T-helper 1 cell treated with Interleukin-12 subunit alpha and Interleukin-12 subunit beta and Interleukin-4 antibody, amounts not matched to agents 30 ng/mL and 1 ng/mL, for 36 hours (primary cell): ENCODE data around the gene TRMT1. TPM values are rescaled to one million over a fixed set of nuclear protein-coding genes. Genes with fewer than 3 reads are reported as not detected.

Source experiments
- intact Hi-C: fragments of 100-400 bp; cut with micrococcal nuclease; formaldehyde crosslinking; loops from one replicate; pipeline ENCODE4 v1.15.1; 2024
- total RNA-seq: library from RNA; stranded (reverse); gene quantifications from 2 replicates; pipeline ENCODE4 v1.2.3, GENCODE V29; 2022

The TRMT1 gene
- total RNA-seq, 1 donor from 2014 or later = 66.5 TPM

DNA sequence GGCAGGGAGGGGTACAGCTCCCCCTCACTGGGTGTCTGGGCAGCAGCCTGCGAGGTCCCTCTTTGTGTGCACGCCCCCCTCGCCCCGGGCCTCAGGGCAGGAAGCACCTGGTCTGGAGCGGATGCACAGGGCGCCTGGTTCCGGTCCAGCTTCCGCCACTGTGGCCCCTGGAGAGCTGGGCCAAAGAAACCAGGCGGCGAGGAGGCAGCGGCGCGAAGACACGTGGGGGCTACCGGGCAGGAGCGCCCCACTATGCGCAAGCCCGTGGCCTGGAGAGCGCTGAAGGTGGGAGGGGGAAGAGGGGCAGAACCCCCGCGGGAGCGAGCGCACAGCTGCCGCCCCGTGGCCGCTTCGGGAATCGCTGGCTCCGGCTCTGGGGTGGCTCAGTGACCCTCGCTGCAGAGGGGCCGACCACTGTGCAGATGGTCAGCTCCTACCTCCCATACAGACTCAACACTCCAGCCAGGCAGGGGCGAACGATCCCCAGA, 12.1 kb downstream of the TRMT1 start:
- intact Hi-C loops = loop anchor here (1.0 to 5.0 kb wide), 3 partner anchors 46 to 212 kb away; partner anchors contain the start of genes GCDH, IER2 and STX10

DNA sequence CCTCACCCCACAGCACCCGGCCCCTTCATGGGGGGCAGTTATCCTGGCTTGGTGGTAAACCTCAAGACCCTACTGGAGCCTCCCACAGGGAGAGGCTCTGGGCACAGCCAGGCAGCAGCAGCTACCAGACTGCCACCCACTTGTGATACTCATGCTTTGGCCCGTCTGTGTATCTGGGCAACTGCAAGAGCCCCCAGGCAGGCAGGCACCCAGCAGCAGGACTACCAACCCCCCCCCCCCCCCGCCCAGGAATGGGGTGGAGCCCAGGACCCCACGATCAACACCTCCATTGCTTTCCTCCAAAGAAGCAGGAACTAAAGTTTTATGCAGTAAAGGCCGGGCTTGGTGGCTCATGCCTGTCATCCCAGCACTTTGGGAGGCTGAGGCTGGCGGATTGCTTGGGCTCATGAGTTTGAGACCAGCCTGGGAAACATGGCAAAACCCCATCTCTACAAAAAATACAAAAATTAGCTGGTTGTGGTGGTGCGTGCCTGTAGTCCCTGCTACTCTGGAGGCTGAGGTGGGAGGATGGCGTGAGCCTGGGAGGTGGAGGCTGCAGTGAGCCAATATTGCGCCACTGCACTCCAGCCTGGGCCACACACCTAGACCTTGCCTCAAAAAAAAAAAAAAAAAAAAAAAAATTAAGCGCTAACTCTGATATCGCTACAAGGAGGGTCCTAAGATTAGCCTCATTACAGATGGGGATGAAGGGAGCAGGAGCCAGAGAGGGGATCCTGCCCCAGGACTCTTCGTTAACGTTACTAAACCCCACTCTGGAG, 12.8 kb downstream of the TRMT1 start:
- intact Hi-C loops = loop anchor here (1.0 to 5.0 kb wide), 3 partner anchors 47 to 211 kb away; partner anchors contain the start of genes GCDH, IER2 and STX10

DNA sequence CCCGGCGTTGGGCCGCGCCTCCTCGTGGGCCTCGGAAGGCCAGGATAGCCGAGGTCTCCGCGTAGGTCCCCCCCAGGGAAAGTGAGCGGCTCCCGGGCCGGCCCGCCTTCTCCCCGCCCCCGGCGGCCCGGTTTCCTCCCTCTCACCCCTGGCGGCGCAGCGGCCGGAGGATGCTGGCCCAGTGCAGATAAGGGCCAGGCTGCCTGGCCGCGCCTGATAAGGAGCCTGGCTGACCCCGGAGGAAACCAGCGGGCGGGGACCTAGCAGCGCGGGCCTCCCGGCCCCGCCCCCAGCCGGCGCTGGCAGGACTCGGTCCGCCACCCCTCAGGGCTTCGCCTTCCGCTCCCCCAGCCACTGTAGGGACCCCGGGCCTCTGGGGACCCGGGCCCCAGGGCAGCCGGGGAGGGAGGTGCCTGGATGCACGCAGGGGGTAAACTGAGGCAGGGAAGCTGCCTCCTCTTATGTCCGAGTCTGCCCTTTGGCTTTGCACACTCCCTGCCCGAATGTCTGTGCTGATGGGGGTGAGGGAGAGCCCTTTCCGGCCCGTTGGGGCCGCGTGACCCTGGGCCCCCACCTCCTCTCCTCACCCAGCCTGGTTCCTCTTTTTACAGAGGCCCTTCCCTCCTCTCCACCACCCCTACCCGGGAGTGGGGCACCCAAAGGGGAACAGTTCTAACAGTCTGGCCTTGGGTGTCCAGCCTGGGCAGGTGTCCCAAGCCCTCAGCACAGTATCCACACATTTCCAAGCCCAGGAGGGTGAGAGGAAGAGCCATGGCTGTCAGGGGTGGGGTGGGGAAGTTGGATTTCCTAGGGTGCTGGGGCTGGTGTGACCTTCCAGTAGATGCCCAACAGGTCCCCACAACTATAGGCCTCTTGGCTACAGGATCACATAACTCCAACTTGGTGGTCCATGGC, 13.6 kb downstream of the TRMT1 start, which contains the start of gene LYL1:
TSS of gene LYL1 (minus strand) at position 193 of the 915 bp plus-strand sequence. CDS start 1,687 bp downstream, outside the sequence.
- intact Hi-C loops = loop anchor here (5.0 kb wide), 1 partner anchor 211 kb away; the partner anchor contains the start of gene GCDH

DNA sequence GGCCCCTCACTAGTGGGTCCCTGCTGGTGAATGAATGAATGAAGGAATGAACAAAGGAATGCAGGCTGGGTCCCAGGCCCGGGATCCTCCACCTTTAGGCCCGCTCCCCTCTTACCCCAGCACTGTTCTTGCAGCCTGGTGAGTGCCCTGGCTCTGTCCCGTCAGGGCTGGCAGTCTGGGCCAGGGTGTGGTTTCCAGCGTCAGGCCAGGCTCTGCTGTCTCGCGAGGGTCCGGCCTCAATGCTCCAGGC, 14.2 kb downstream of the TRMT1 start:
- intact Hi-C loops = loop anchor here (5.0 kb wide), 1 partner anchor 210 kb away; the partner anchor contains the start of gene GCDH

DNA sequence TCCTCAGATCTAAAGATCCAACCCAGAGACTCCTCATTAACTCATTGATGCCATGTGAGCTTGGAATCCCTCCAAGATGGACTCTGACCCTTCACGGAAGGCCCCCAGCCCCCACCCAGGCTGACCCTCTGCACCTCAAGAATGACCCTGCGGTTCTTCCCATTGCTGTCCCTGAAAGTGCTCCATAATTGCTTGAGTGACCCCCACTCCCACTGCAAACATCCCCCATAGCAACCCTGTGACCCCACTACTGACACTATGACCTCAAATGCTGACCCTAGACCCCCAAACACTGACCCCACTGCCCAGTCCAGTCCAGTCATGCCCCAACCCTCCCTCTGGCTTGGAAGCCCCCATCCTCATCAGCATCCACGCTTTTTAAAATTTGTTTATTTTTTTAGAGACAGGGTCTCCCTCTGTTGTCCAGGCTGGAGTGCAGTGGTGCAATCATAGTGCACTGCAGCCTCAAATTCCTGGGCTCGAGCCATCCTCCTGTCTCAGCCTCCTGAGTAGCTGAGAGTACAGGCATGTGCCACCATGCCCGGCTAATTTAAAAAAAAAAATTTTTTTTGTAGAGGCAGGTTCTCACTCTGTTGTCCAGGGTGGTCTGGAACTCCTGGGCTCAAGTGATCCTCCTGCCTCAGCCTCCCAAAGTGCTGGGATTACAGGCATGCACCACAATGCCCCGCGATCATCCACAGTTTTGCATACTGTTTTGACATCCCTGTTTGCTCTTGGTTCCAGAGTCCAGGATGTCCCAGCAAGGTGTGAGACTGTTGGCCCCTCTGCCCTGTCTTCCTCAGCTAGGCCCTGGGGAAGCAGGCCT, 14.7 kb downstream of the TRMT1 start:
- intact Hi-C loops = loop anchor here (5.0 kb wide), 1 partner anchor 210 kb away; the partner anchor contains the start of gene GCDH

DNA sequence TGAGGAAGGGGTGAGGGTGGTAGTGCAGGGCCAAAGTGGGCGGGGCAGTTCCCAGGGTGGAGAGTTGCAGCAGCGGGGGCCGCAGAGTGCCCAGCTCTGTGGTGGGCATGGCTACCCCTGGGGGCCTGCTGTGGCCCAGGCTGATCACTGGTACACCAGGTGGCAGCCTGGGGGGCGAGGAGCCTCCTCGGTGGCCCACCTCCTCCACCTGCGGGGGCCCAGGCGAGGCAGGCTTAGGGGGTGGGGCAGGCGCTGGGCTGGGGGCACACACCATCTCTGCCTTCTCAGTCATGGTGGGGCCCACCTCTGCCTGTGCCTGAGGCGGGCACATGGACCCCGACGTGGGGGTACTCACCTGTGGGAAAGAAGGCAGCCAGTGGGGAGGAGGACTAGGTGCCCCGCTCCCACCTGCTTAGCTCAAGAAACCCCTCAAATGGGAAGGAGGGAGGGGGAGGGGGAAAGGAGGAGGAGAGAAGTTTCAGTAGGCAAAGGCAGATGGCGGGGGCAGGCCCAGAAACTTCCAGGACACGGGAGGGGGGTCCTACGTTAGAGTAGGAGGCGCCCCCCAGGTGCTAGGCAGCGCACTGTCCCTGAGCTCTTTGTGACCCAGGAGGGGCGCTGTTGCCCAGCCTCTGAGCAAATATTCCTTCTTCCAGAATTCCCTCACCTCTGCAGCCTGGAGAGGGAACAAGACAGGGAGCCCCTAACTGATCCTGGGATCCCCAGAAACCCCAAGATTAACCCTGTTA, 15.5 kb downstream of the TRMT1 start:
- intact Hi-C loops = loop anchor here (5.0 kb wide), 1 partner anchor 209 kb away; the partner anchor contains the start of gene GCDH

DNA sequence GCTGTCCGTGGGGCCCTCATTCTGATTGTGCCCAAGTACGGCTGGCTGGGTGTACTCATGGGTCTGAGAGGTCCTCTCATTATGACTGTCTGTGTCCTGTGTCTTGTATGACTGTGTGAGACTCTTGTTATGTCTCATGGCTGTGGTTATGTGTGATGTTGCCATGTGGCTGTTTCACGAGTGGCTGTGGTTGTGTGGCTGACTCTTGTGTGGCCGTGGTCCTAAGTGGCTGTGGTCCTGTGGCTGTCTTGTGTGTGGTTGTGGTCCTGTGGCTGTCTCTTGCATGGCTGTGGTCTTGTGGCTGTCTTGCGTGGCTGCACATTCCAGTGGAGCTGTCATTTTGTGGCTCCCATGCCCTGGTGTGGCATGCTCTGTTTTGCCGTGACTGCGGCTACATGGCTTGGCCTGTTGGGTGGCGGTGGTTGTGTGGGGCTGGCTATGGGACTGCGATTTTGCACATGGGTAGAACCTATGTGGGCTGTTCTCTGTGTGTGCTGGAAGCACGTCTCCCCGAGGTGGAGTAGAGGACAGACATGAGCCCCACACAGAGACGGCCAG, 16.4 kb downstream of the TRMT1 start:
- intact Hi-C loops = loop anchor here (5.0 kb wide), 1 partner anchor 208 kb away; the partner anchor contains the start of gene GCDH

DNA sequence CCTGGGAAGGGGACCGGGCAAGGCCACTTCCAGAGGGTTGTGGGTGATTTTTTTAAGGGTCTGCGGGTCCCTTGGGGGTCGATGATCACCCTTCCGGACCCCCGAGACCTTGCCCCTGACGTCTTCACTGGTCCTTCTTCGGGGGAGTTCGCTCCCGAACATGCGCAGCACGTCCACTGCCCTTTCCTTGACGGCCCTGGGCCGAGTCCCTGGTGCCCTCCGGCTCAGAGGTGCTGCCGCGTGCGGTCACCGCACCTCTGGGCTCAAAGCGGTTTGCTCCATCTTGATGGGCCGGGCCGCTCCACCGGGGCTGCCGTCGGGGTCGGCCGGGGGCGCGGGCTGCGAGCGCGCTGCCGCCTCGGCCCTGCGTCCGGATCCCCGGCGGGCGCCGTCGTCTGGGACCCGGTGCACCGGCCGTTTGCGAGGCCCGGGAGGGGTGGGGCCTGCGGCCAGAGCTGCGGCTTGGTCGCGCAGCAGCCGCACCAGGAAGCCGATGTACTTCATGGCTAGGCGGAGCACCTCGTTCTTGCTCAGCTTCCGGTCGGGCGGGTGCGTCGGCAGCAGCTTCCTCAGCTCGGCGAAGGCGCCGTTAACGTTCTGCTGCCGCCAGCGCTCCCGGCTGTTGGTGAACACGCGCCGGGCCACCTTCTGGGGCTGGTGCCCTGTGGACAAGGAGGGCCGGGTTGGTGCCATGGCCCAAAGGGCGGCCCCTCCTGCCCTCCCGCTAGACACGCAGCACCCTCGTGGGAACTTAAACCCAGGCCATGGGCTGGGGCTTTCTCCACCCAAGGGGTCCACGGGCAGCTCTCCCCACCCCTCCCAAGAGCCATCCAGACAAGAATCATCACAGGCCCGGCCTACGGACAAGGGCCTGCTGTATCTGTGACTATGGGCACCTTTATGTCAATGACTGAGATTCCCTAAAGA, 17.2 kb downstream of the TRMT1 start:
- intact Hi-C loops = loop anchor here (1.0 to 5.0 kb wide), 3 partner anchors 17 to 1677 kb away; partner anchors contain the start of genes MAST1 and TRMT1

DNA sequence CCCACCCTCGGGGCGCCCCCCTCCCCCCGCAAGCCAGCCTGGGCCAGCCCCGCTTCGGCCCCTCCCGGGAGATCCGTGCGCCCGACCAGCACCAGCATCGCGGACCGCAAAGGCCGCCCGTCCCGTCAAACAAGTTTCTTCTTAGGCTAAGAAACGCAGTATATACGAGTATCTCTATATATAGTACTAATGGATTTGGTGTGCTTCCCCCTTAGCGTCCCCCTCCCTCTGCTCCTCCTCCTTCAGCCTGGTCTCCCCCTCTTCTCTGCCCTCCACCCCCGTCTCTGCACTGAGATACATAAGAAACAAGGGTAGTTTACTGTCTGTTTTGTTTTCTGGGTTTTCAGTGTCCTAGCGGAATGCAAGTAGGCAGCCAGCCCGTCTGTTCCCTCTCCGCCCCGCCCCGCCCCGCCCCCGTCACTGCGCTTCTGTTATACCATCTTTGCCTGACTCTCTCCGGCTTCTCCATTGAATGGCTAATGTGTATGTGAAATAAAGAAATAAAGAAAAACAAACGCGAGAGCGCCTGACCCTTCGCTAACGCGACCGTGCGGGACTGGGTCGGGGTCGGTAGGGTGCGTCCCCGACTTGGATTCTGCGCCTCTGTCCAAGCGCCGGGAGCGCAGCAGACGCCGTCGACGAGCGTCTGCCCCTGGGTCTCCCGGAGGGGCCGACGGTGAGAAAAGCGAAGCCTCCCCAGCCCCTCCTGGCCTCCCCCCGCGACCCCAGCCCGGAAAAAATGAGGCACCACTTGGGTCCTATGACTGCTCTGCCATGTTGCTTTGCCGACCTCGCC, 18.1 kb downstream of the TRMT1 start:
- intact Hi-C loops = loop anchor here (1.0 to 5.0 kb wide), 3 partner anchors 18 to 1676 kb away; partner anchors contain the start of genes MAST1 and TRMT1

DNA sequence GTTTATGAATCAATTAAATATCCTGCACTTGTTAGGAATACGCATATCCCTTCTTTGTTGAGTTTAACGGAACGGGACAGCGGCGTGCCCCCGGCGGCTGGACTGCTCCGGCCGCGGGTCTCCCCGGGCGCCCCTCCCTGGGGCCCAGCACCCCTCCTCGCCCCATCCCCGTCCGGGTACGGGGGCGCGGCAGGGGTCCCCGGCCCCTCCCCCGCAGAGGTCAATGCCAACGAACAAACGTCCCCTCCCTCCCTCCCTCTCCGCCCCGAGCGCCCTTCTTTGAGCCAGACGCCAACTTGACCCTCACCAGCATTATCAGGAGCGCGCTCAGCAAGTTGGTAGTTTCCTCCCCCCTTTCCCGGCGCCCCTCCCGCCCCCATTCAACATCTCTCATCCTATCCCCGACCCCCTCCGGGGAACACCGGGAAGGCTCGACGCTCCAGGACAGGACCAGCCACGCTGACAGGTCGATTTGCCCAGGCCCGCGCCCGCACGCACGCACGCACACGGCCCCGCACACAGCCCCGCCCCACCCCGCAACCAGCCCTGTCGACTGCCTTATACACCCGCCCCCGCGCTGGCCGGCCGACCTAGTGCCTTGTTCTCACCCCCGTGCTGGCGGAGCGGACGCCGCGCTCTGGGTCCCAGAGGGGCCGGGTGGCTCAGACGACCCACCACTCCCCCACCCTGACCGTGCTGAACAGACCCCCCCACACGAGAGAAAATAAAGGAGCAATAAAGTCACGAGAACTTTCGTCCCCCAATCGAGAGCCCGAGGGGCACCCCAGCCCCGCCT, 18.9 kb downstream of the TRMT1 start:
- intact Hi-C loops = loop anchor here (2.0 to 5.0 kb wide), 3 partner anchors 85 to 1675 kb away; partner anchors contain the start of gene MAST1

DNA sequence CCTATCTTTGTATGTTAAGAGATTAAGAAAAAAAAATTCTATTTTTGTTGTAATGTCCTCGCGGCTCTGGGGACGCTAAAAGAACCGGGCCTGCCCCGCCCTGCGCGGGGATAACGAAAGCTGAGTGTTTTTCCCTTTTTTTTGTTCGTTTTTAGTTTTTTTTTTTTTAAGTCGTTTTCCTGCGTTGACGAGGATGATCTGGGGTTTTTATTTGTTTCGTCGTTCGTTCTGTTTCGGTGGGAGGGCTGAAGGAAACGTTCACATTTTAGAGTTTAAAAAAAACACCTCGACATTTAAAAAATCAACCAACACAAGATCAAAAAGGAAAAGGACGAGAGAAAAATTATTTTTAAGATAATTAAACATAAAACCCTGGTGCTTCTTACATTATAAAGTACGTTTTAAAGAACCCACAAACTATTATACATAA, 19.5 kb downstream of the TRMT1 start:
- intact Hi-C loops = loop anchor here (2.0 to 5.0 kb wide), 3 partner anchors 84 to 1675 kb away; partner anchors contain the start of gene MAST1

DNA sequence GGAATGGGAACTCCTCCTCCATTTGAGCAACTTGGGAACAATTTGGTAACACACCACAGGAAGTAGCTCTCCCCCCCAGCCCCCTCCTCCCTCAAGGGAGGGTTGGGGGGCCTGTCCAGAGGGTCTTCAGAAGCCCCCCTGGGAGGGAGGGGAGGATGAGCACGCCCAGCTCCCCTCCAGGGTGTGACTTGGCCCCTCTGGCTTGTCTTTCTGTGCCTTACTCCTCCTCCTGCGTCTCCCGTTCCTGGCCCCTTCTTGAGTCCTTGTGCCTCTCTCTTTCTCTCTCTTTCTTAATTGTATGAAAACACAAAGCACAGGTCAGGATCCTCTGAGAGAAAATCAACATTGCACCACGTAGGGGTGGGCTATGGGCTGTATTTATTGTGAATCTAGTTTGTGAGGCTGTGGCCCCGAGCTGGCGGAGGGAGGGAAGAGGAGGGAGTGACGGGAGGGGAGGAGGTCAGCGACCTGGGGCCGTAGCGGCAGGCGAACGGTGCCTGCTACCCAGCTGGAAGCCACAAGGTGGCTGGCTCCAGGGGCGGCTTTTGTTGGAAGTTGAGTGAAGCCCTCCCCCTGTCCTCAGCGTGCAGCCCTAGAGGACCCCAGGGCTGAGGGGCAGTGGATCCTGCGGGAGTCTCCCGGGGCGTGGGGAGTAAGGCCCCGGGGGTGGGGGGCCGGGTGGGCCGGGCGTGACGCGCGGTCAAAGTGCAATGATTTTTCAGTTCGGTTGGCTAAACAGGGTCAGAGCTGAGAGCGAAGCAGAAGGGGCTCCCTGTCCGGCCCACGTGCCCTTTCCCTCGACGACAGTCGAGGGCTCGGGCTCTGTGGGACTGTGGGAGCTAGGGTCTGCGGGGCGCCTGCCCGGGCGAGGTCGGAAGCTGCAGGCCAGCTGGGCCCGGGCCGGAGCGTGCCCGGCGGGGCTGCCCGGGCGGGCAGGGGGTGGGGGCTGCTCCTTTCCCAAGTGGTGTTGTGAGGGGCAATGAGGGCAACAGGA, 20.3 kb downstream of the TRMT1 start:
- intact Hi-C loops = loop anchor here (2.0 to 5.0 kb wide), 3 partner anchors 83 to 1674 kb away; partner anchors contain the start of gene MAST1

DNA sequence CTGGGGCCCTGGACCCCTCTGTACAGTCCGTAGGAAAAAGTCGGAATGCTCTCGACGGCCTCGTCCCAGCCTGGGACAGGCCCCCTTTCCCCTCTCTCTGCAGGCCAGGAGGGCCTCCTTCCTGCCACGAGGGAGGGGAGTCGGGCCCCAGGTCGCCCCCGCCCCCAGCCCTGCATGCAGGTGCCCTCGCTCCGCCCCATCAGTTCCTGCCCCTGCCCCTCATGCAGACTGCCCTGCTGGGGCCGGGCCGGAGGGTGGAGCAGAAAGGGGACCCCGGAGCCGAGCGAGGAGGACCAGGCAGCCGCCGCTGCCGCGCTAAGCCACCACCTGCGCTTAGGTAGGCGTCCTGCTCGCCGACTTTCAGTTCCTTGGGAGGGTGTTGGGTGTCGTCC, 21.2 kb downstream of the TRMT1 start:
- intact Hi-C loops = loop anchor here (5.0 kb wide), 2 partner anchors 258 to 1673 kb away; partner anchors contain the start of gene MAST1

DNA sequence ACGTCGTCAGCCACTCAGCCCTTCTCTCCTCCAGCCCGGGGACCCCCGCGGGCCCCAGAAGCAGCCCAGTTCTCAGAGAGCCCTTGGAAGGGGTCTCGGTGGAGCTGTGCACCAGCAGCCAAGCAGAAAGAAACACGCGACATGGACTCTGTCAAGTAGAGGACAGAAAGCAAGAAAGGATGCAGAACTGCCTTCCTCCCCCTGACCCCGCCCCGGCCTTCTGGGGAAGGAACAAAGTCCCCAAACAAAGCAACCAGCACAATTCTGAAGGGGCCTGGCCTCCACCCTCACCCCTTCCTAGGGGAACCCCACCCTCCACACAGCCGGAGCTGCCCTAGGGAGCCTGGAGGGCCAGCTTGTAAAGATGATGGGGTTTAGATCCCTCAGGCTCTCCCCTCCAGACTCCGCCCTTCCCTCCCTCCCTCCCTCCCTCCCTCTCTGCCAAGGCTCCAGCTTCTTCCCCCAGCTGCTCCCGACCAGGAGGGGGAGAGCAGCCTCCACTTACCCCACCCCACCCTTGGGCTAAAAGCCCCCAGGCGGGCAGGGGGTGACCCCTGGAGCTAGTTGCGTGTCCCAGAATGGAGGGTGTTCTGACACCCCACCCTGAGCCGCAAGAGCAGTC, 21.7 kb downstream of the TRMT1 start:
- intact Hi-C loops = loop anchor here (1.0 to 5.0 kb wide), 5 partner anchors 63 to 1673 kb away; partner anchors contain the start of gene MAST1
